NCI-H128 (cell line): ENCODE measurements around the gene SPDYE5.

ENCODE experiments used
- DNase-seq: peaks from one replicate; lab custom pipeline; 2025; ENCODE audit not compliant: unreplicated experiment; lab: John Stamatoyannopoulos, UW

SPDYE5 gene

DNA sequence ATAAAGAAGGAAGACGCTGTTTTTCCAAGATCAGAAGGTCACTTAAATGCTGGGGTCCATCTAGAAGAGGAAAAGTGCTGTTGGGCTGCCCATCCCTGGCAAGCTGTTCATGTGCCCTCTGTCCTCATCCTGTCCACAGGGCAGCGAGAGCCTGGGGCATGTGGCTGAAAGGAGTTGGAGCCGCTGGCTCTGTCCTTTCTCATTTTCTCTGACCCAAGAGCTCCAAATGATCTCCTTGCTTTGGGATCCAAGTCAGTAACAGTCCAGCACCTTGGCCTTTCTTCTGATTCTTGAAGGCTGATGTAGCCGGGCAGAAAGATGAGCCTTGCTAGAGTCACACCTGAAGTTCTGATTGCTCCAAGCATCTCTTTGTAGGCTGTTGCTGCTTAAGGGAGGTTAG lies 44.4 kb downstream of the SPDYE5 start:
- no peak for DNase-seq

DNA sequence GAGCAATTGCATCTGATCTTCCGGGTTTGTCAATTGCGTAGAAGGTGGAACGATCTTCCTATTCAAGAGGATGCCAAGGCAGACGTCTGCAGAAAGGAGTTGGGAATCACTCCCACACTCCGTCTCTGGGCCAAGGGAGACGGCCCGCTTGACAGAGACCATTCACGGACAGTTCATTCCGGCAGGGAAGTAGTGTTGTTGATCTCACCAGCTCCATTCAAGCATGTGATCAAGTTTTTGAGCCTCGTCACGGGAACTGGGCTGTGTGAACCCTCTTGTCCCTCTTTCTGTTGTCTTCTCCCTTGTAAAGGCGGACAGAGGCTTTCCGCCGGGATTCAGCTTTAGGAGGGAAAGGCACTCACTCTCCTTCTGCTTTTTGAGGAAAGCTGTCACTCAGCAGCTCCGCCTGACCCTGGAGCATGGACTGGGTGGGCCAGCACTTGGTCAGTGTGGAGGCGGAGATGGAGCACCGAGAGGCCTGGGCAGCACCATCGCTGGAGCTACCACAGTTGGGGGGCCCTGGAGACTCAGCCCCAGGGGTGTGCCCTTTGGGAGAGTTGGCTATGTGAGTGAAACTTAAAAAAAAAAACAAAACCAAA lies 44.9 kb downstream of the SPDYE5 start:
- no peak for DNase-seq

DNA sequence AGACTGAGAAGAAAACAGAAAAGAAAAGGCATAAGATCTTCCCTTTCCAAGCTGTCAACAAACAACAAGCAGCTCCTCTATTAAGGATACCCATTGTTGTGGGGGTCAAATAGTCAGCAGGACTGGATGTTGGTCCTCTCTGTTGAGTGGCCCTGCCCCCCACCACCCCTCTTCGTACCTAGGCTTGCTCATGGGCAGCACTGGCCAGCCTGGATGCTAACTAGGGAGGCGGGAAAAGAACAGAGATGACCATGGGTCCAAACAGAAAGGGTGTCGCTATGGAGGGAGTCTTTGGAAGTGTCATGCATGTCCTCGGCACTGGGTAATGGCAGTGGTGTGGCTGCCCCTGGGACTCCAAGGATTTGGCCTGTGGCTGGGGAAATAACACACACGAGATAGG lies 45.6 kb downstream of the SPDYE5 start:
- DNase-seq, result no peak

DNA sequence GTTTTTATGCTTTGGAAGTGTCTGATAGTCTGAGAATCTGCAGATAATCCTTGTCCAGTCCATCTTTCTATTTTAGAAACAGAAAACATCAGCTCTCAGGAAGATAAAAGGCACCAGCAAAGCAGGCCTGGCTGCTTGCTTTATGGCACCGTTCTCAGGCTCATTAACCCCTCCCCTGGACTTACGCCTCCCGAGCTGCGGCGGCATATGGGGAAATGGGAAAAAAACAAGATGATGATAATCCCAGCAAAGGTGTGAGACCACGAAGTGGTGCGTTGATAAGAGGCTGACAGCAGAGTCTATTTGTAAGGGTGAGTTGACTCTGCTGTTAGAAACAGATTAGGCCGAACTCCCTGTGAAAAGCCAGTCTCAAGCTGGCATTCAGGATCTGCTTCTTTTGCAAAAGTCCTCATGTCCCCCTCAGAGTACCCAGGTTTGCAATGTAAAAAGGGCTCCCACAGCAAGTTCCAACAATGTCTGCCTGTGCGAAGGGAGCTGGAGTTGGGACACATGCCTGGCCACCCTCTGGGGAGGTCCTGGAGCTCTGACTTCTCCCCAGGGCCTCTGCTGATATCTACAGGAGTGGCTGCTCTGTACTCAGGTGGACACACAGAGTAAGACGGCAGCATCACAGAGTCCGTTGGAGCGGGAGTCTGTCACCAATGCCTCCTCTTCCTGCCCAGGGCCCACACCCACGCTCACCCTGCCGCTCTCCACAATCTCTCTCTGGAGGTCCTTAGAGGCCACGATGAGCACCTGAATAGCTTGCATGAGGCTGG lies 54.3 kb downstream of the SPDYE5 start:
- DNase-seq, result no peak
